Activated T-helper 17 cell treated with anti-CD3 and anti-CD28 coated beads, Interleukin-2, amount 50 U/mL, for 72 hours (primary cell): Measurements from ENCODE around the gene PALD1. TPM values are rescaled to one million over a fixed set of nuclear protein-coding genes. Genes with fewer than 3 reads are reported as not detected.

Source experiments
- ATAC-seq: fragments of 150-1000 bp; cut with Tn5 transposase; replicated peaks from 2 replicates; pipeline ENCODE4 v1.10.0; 2021; ENCODE audit warnings: mild to moderate bottlenecking, moderate library complexity
- H3K27ac Mint-ChIP-seq: one replicate; pipeline ENCODE4 v1.8.0; 2022; ENCODE audit warnings: mixed read lengths
- H3K27me3 Mint-ChIP-seq: one replicate; pipeline ENCODE4 v1.8.0; 2022; ENCODE audit warnings: mixed read lengths
- H3K36me3 Mint-ChIP-seq: one replicate; pipeline ENCODE4 v1.8.0; 2022; ENCODE audit warnings: low read depth, mild to moderate bottlenecking, mixed read lengths
- H3K4me1 Mint-ChIP-seq: one replicate; pipeline ENCODE4 v1.8.0; 2022; ENCODE audit warnings: mixed read lengths
- H3K4me3 Mint-ChIP-seq: one replicate; pipeline ENCODE4 v1.8.0; 2022; ENCODE audit warnings: mild to moderate bottlenecking, mixed read lengths
- H3K9me3 Mint-ChIP-seq: one replicate; pipeline ENCODE4 v1.8.0; 2022; ENCODE audit warnings: mixed read lengths
- total RNA-seq, 2 donors: library from RNA; stranded (reverse); gene quantifications; one replicate each; pipeline ENCODE4 v1.2.3, GENCODE V29; 2022

PALD1 gene
- total RNA-seq, 2 donors from 2014 or later, result 0.17 to 1.4 TPM

DNA sequence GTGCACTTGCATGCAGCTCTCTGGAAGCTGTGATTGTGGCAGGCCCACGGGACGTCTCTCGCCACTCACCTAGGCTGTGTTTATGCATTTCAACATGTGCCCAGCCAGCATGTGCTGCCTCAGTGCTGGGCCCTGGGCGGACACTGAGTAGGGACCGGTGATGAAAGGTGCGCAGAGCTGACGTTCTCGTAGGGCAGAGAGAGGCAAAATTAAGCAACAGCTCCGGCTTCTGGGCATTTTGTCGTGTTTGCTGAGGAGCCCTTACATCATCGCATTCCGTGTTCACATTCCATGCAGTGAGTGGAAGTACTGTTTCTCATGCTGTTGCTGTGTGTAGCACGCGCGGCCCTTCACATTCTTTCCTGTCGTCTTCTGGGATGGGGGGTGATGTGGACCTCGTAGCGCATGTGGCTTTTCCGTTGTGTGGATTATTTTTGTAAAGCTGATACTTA is 73.4 kb downstream of the PALD1 start:
- H3K4me3 Mint-ChIP-seq, result no peak overlapping the region

DNA sequence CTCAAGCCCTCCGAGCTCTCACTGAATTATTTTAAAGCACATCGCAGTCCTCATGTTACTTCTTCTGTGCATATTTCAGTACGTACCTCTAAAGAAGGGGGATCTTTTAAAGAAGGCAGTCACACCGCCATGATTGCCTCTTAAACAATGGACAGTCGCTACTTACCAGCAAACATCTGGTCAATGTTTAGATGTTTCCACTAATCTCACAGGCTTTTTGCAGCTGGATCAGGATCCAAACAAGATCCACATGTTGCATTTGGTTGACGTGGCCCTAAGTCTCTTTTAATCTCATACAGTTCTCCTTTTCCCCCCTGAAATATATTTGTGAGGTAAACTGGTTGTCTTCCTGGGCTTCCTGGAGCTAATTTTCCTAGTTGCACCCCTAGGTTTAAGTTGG is 74.0 kb downstream of the PALD1 start:
- ATAC-seq, result no peak
- H3K36me3 Mint-ChIP-seq, result no peaks in the 10 kb centered on the region
- H3K27ac Mint-ChIP-seq, result no peak overlapping the region
- H3K9me3 Mint-ChIP-seq, result no peaks in the 10 kb centered on the region
- no peaks in the 10 kb centered on the region for H3K4me1 Mint-ChIP-seq
- peaks cover 4% of the 10 kb centered on the region for H3K27me3 Mint-ChIP-seq
- H3K4me3 Mint-ChIP-seq, result no peak overlapping the region

More for the DNA sequence above, 73.4 kb downstream of the PALD1 start:
- Mint-ChIP-seq H3K27me3 (peaks cover 4% of the 10 kb centered on the region), H3K4me1 (no peaks in the 10 kb centered on the region), H3K9me3 (no peaks in the 10 kb centered on the region), H3K36me3 (no peaks in the 10 kb centered on the region), H3K27ac (no peak overlapping the region)
- ATAC-seq, result no peak

GRCh38 chr10:70555371-70555770 is 76.8 kb downstream of the PALD1 start:
- no peak for ATAC-seq
- H3K27me3 Mint-ChIP-seq, result no peaks in the 10 kb centered on the region
- H3K27ac Mint-ChIP-seq, result no peak overlapping the region
- peaks cover 7% of the 10 kb centered on the region for H3K4me1 Mint-ChIP-seq
- no peak overlapping the region for H3K4me3 Mint-ChIP-seq
- H3K36me3 Mint-ChIP-seq, result no peaks in the 10 kb centered on the region
- H3K9me3 Mint-ChIP-seq, result no peaks in the 10 kb centered on the region

- Mint-ChIP-seq H3K4me3 (no peak overlapping the region), H3K9me3 (no peaks in the 10 kb centered on the region), H3K27ac (no peak overlapping the region), H3K27me3 (no peaks in the 10 kb centered on the region), H3K36me3 (no peaks in the 10 kb centered on the region), H3K4me1 (peaks cover 7% of the 10 kb centered on the region)
- ATAC-seq, result no peak
Measured at GRCh38 chr10:70557086-70557845, 78.7 kb downstream of the PALD1 start.

GRCh38 chr10:70557876-70558275 is 79.3 kb downstream of the PALD1 start:
- no peaks in the 10 kb centered on the region for H3K9me3 Mint-ChIP-seq
- no peak overlapping the region for H3K27ac Mint-ChIP-seq
- no peak for ATAC-seq
- H3K4me3 Mint-ChIP-seq, result no peak overlapping the region
- peaks cover 7% of the 10 kb centered on the region for H3K4me1 Mint-ChIP-seq
- no peaks in the 10 kb centered on the region for H3K27me3 Mint-ChIP-seq
- no peaks in the 10 kb centered on the region for H3K36me3 Mint-ChIP-seq

GRCh38 chr10:70558295-70558694 is 79.7 kb downstream of the PALD1 start:
- H3K36me3 Mint-ChIP-seq, result no peaks in the 10 kb centered on the region
- no peaks in the 10 kb centered on the region for H3K9me3 Mint-ChIP-seq
- peaks cover 8% of the 10 kb centered on the region for H3K4me1 Mint-ChIP-seq
- H3K27me3 Mint-ChIP-seq, result no peaks in the 10 kb centered on the region
- no peak overlapping the region for H3K27ac Mint-ChIP-seq
- ATAC-seq, result no peak
- peak overlapping the region; percentile 68 for H3K4me3 Mint-ChIP-seq

GRCh38 chr10:70558871-70559810 is 80.6 kb downstream of the PALD1 start:
- Mint-ChIP-seq H3K9me3 (no peaks in the 10 kb centered on the region), H3K27ac (peak overlapping the region; percentile 58), H3K4me3 (peak overlapping the region; percentile 68), H3K27me3 (no peaks in the 10 kb centered on the region), H3K4me1 (peaks cover 11% of the 10 kb centered on the region), H3K36me3 (no peaks in the 10 kb centered on the region)
- peak; percentile 92 for ATAC-seq

GRCh38 chr10:70559861-70560260 is 81.3 kb downstream of the PALD1 start:
- no peaks in the 10 kb centered on the region for H3K36me3 Mint-ChIP-seq
- H3K27me3 Mint-ChIP-seq, result no peaks in the 10 kb centered on the region
- peak overlapping the region; percentile 58 for H3K27ac Mint-ChIP-seq
- no peaks in the 10 kb centered on the region for H3K9me3 Mint-ChIP-seq
- H3K4me3 Mint-ChIP-seq, result peak overlapping the region; percentile 68
- H3K4me1 Mint-ChIP-seq, result peaks cover 11% of the 10 kb centered on the region
- no peak for ATAC-seq

GRCh38 chr10:70560511-70560941 is 82.0 kb downstream of the PALD1 start:
- Mint-ChIP-seq H3K9me3 (no peaks in the 10 kb centered on the region), H3K27ac (no peak overlapping the region), H3K4me1 (peaks cover 11% of the 10 kb centered on the region), H3K4me3 (no peak overlapping the region), H3K27me3 (no peaks in the 10 kb centered on the region), H3K36me3 (no peaks in the 10 kb centered on the region)
- ATAC-seq, result no peak

GRCh38 chr10:70561070-70561469 is 82.5 kb downstream of the PALD1 start:
- Mint-ChIP-seq H3K9me3 (no peaks in the 10 kb centered on the region), H3K4me1 (peaks cover 11% of the 10 kb centered on the region), H3K36me3 (no peaks in the 10 kb centered on the region), H3K4me3 (no peak overlapping the region), H3K27me3 (no peaks in the 10 kb centered on the region), H3K27ac (no peak overlapping the region)
- ATAC-seq, result no peak

- Mint-ChIP-seq H3K27ac (no peak overlapping the region), H3K36me3 (no peaks in the 10 kb centered on the region), H3K9me3 (no peaks in the 10 kb centered on the region), H3K4me1 (peaks cover 11% of the 10 kb centered on the region), H3K4me3 (no peak overlapping the region), H3K27me3 (no peaks in the 10 kb centered on the region)
- ATAC-seq, result no peak
Measured at GRCh38 chr10:70561558-70561957, 83.0 kb downstream of the PALD1 start.

GRCh38 chr10:70562036-70562755 is 83.6 kb downstream of the PALD1 start:
- no peak for ATAC-seq
- Mint-ChIP-seq H3K4me1 (peaks cover 11% of the 10 kb centered on the region), H3K27ac (no peak overlapping the region), H3K36me3 (no peaks in the 10 kb centered on the region), H3K4me3 (no peak overlapping the region), H3K9me3 (no peaks in the 10 kb centered on the region), H3K27me3 (no peaks in the 10 kb centered on the region)

GRCh38 chr10:70563230-70563629 is 84.7 kb downstream of the PALD1 start:
- peak overlapping the region; percentile 13 for H3K27ac Mint-ChIP-seq

GRCh38 chr10:70564113-70564725 is 85.7 kb downstream of the PALD1 start:
- H3K27ac Mint-ChIP-seq, result no peak overlapping the region
- H3K4me3 Mint-ChIP-seq, result no peak overlapping the region
- H3K27me3 Mint-ChIP-seq, result no peaks in the 10 kb centered on the region
- no peaks in the 10 kb centered on the region for H3K36me3 Mint-ChIP-seq
- H3K4me1 Mint-ChIP-seq, result peaks cover 9% of the 10 kb centered on the region
- no peaks in the 10 kb centered on the region for H3K9me3 Mint-ChIP-seq
- no peak for ATAC-seq

More at GRCh38 chr10:70563230-70563629, 84.7 kb downstream of the PALD1 start:
- Mint-ChIP-seq H3K27me3 (no peaks in the 10 kb centered on the region), H3K36me3 (no peaks in the 10 kb centered on the region), H3K4me1 (peaks cover 11% of the 10 kb centered on the region), H3K9me3 (no peaks in the 10 kb centered on the region), H3K4me3 (no peak overlapping the region)
- no peak for ATAC-seq
